GM12864 (cell line): ENCODE measurements around the gene CELF2.

ENCODE experiments used
- DNase-seq: peaks from one replicate; pipeline ENCODE4 v3.0.0-alpha.2; 2011; ENCODE audit warnings: low read depth
- H3K4me3 ChIP-seq: 2 replicates; pipeline ENCODE4 v1.5.1; 2011; ENCODE audit warnings: mild to moderate bottlenecking, low read depth, low read length, control low read depth
- TF ChIP-seq, protein P1 (sequence below): IDR thresholded peaks from 2 replicates; pipeline ENCODE4 v1.5.1; 2011; ENCODE audit warnings: low read depth, mild to moderate bottlenecking, moderate library complexity, low read length, control low read depth, inconsistent platforms; ENCODE audit errors: missing control alignments

Gene CELF2

DNA sequence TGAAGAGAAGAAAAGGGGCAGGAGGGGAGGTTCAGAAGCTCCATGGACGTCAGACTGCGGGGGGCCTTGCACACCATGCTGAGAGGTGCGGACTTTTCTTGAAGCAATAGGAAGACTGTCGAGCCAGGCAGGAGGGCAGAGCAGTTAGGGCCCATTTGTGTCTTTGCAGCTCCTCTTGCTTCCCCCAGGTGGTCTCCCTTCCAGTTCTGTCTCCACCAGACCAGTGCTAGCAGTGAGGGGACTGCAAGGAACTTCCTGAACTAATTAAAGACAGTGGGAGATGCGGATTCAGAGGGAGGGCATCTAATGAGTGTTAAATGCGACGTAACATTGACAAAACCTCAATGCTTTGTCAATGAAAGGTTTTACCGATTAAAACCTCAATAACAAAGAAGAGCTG, 368.4 kb downstream of the CELF2 start:
- TF ChIP-seq, protein P1, sequence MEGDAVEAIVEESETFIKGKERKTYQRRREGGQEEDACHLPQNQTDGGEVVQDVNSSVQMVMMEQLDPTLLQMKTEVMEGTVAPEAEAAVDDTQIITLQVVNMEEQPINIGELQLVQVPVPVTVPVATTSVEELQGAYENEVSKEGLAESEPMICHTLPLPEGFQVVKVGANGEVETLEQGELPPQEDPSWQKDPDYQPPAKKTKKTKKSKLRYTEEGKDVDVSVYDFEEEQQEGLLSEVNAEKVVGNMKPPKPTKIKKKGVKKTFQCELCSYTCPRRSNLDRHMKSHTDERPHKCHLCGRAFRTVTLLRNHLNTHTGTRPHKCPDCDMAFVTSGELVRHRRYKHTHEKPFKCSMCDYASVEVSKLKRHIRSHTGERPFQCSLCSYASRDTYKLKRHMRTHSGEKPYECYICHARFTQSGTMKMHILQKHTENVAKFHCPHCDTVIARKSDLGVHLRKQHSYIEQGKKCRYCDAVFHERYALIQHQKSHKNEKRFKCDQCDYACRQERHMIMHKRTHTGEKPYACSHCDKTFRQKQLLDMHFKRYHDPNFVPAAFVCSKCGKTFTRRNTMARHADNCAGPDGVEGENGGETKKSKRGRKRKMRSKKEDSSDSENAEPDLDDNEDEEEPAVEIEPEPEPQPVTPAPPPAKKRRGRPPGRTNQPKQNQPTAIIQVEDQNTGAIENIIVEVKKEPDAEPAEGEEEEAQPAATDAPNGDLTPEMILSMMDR, result no peak
- H3K4me3 ChIP-seq, result no peak overlapping the region
- DNase-seq, result no peak
